ENCODE measurements around the gene APOL6. TPM values are rescaled to one million over a fixed set of nuclear protein-coding genes. Genes with fewer than 3 reads are reported as not detected.
"Not testable (repeated sequence)": the region's sequence is repeated elsewhere in the genome, so short reads cannot be mapped to it uniquely, and the experiment has no call there.

The APOL6 gene
- total and polyA plus RNA-seq, 2 of the 13 experiments (the other 11 are each of a cell fraction or from before 2014, with no cell fraction given): 5.2 to 7.5 TPM

DNA sequence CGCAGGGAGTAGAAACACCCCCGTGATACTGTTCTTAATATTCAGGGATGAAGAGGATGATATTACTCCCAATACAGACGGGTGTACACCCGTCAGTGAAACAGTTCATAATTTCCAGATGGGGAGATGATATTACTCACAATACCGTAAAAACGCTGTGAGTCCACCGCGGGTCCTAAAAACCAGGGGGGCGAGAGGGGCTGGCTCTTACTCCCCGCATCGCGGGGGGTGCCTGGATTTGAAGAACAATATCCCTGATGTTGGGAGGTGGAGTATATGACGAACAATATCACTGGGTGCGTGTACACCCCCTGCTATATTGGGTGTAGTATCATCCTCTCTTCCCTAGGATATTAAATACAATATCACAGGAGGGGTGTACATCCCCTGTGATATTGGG, 48.9 kb downstream of the APOL6 start (continued):
- TF ChIP-seq, protein P1, sequence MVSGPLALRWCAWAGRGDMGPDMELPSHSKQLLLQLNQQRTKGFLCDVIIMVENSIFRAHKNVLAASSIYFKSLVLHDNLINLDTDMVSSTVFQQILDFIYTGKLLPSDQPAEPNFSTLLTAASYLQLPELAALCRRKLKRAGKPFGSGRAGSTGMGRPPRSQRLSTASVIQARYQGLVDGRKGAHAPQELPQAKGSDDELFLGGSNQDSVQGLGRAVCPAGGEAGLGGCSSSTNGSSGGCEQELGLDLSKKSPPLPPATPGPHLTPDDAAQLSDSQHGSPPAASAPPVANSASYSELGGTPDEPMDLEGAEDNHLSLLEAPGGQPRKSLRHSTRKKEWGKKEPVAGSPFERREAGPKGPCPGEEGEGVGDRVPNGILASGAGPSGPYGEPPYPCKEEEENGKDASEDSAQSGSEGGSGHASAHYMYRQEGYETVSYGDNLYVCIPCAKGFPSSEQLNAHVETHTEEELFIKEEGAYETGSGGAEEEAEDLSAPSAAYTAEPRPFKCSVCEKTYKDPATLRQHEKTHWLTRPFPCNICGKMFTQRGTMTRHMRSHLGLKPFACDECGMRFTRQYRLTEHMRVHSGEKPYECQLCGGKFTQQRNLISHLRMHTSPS (CRISPR knock-in tag; IDR thresholded peaks at IDR 0.05; ENCODE audit: low read depth): no peak
- TF ChIP-seq, protein P2, sequence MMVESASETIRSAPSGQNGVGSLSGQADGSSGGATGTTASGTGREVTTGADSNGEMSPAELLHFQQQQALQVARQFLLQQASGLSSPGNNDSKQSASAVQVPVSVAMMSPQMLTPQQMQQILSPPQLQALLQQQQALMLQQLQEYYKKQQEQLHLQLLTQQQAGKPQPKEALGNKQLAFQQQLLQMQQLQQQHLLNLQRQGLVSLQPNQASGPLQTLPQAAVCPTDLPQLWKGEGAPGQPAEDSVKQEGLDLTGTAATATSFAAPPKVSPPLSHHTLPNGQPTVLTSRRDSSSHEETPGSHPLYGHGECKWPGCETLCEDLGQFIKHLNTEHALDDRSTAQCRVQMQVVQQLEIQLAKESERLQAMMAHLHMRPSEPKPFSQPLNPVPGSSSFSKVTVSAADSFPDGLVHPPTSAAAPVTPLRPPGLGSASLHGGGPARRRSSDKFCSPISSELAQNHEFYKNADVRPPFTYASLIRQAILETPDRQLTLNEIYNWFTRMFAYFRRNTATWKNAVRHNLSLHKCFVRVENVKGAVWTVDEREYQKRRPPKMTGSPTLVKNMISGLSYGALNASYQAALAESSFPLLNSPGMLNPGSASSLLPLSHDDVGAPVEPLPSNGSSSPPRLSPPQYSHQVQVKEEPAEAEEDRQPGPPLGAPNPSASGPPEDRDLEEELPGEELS (CRISPR knock-in tag; IDR thresholded peaks at IDR 0.05): no peak

DNA sequence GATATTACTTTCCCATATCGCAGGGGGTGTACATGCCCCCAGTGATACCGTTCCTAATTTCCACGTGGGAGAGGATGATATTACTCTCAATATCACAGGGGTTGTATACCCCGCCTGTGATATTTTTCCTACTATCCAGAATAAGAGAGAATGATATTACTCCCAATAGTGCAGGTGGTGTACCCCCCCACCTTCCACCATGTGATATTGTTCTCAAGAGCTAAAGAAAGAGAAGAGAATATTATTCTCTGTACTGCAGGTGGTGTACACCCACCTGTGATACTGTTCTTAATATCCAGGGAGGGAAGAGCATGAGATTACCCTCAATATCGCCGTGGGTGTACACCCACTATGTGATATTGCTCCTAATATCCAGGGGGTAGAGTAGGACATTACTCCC, 51.6 kb downstream of the APOL6 start:
- H3K79me2 ChIP-seq (ENCODE audit: insufficient read depth, low read length); H2AFZ ChIP-seq (ENCODE audit: low read length); CTCF ChIA-PET (ENCODE audit: low intra/inter-chr PET ratio, low total read pairs); DNase-seq (ENCODE audit: low spot score); H3K9ac ChIP-seq (ENCODE audit: insufficient read depth, low read depth, low read length); H3K36me3 ChIP-seq (replicated peaks in 1 of 2; ENCODE audit: control insufficient read depth in 1 of 2, insufficient read depth in 2 of 2, low read length in 2 of 2); H3K27ac ChIP-seq (ENCODE audit: extremely low read length, insufficient read depth, low read length); intact Hi-C loops (cut with micrococcal nuclease; ENCODE audit: unreplicated experiment); ATAC-seq; in situ Hi-C loops (cut with HindIII; ENCODE audit: extremely low pct_ligation_motif_present, low pct_unique_long_range_greater_than_20kb); H3K9me3 ChIP-seq (ENCODE audit: low read length); FAIRE-seq; H3K4me1 ChIP-seq (ENCODE audit: insufficient read depth, low read length); BruUV-seq (replicated peaks); H4K20me1 ChIP-seq (ENCODE audit: insufficient read depth, low read length); H3K4me2 ChIP-seq (ENCODE audit: low read depth, low read length); H3K27me3 ChIP-seq (ENCODE audit: control insufficient read depth in 1 of 2, insufficient read depth in 2 of 2, low read length in 2 of 2); POLR2A ChIA-PET; H3K4me3 ChIP-seq (replicated peaks in 1 of 3; ENCODE audit: insufficient read depth in 1 of 3, low read depth in 2 of 3, low read length in 3 of 3): not testable (repeated sequence)
- 63% methylated on average over 4 of the region's 6 CpGs for WGBS (ENCODE audit: low lambda C conversion rate)
